AG04449 (cell line): Measurements from ENCODE around the gene BRME1.

Experiments used
- CTCF ChIA-PET: fragments of 350-600 bp; formaldehyde crosslinking; extraction: SDS; loops from one replicate; lab custom pipeline; 2021; ENCODE audit warnings: antibody characterized with exemption; lab: Yijun Ruan, JAX
- POLR2A ChIA-PET: fragments of 400-600, 350-600 bp; formaldehyde crosslinking; extraction: SDS; loops from one replicate; lab custom pipeline; 2020; ENCODE audit warnings: antibody characterized with exemption, inconsistent platforms; lab: Yijun Ruan, JAX
- DNase-seq: peaks from one replicate; pipeline ENCODE4 v3.0.0-alpha.2; 2010; ENCODE audit warnings: low read depth, low spot score
- H3K4me3 ChIP-seq: 2 replicates; pipeline ENCODE4 v1.5.1; 2011; ENCODE audit warnings: low read depth, mild to moderate bottlenecking, control low read depth, low read length
- TF ChIP-seq, protein P1 (sequence below): IDR thresholded peaks from one replicate; pipeline ENCODE4 v1.5.1; 2011; ENCODE audit warnings: mild to moderate bottlenecking, moderate library complexity, low read length, control low read depth, inconsistent platforms; ENCODE audit not compliant: insufficient read depth; ENCODE audit errors: missing control alignments

The BRME1 gene

DNA sequence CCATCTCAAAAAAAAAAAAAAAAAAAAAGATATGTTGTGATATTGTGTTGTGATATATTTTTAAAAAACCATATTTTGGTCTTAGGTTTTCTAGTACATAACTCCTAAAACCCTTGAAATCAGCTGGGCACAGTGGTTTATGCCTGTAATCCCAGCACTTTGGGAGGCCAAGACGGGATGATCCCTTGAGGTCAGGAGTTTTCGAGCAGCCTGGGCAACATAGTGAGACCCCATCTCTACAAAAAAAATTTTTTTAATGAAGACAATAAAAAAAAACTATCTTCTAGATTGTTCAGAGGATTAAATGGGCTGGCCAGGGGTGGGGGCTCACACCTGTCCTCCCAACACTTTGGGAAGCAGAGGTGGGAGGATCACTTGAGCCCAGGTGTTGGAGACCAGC lies 45.1 kb upstream of the BRME1 start:
- no peak for DNase-seq
- ChIA-PET POLR2A (interaction anchor here (1.0 kb wide), 1 partner anchor 12 kb away, joined by 3 read pairs; the partner anchor contains the start of gene PODNL1), CTCF (interaction anchor here (0.7 to 2.0 kb wide), 2 partner anchors 13 to 70 kb away, joined by 3 to 6 read pairs; partner anchors contain the start of gene PODNL1)
- no peak overlapping the region for H3K4me3 ChIP-seq
- TF ChIP-seq, protein P1, sequence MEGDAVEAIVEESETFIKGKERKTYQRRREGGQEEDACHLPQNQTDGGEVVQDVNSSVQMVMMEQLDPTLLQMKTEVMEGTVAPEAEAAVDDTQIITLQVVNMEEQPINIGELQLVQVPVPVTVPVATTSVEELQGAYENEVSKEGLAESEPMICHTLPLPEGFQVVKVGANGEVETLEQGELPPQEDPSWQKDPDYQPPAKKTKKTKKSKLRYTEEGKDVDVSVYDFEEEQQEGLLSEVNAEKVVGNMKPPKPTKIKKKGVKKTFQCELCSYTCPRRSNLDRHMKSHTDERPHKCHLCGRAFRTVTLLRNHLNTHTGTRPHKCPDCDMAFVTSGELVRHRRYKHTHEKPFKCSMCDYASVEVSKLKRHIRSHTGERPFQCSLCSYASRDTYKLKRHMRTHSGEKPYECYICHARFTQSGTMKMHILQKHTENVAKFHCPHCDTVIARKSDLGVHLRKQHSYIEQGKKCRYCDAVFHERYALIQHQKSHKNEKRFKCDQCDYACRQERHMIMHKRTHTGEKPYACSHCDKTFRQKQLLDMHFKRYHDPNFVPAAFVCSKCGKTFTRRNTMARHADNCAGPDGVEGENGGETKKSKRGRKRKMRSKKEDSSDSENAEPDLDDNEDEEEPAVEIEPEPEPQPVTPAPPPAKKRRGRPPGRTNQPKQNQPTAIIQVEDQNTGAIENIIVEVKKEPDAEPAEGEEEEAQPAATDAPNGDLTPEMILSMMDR = no peak

DNA sequence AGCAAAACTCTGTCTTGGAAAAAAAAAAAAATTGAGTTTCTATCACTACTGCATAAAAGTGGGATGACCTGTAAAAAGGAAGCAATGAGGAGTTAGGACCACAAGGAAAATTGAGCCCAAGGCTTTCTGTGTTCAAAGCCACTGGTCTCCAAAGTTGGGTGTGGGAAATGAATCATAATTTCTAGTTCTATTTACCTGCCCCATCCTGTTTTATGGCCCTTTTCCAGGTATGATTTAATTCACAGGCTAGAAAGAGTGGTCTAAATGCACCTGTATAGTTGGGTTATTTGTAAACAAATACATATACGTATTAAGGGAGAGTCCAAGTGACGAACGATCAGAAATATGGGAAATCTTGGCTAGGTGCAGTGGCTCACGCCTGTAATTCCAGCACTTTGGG lies 40.5 kb upstream of the BRME1 start:
- H3K4me3 ChIP-seq = no peak overlapping the region
- ChIA-PET CTCF (no interaction called here), POLR2A (interaction anchor here (0.6 kb wide), 1 partner anchor 54 kb away, joined by 4 read pairs; no protein-coding TSS in a partner anchor)
- TF ChIP-seq, protein P1 = no peak
- DNase-seq = no peak

DNA sequence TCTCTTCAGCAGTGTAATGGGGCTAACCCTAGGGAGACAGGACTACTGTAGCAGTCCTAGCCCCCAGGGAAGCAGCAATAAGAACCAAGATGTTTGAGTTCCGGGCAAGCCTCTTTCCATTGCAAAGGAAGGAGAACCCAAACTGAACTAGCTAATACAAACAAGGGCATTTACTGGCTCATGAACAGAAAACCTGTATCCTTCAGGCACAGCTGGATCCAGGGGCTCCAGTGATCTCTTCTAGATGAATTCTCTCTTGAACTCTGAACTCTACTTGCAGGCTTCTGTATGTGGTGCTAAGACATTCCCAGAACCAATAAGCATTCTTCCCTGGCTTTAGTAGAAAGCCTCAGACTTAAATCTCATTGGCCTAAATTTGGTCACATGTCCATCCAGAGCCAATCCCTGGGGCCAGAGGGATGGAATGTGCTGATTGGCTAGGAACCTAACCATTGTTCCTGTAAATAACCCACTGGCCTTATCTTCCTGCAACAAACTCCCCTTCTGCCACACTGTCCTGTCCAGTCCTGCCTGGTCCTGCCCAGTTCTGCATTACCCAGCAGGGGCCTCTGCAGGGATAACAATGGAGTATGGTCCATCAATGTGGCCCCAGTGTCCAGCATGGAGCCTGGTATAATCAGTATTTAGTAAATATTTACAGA lies 36.2 kb upstream of the BRME1 start:
- H3K4me3 ChIP-seq = no peak overlapping the region
- DNase-seq = no peak
- ChIA-PET CTCF (interaction anchor here (1.2 to 1.5 kb wide), 2 partner anchors 131 to 133 kb away, joined by 3 read pairs; no protein-coding TSS in a partner anchor), POLR2A (no interaction called here)
- TF ChIP-seq, protein P1 = no peak

DNA sequence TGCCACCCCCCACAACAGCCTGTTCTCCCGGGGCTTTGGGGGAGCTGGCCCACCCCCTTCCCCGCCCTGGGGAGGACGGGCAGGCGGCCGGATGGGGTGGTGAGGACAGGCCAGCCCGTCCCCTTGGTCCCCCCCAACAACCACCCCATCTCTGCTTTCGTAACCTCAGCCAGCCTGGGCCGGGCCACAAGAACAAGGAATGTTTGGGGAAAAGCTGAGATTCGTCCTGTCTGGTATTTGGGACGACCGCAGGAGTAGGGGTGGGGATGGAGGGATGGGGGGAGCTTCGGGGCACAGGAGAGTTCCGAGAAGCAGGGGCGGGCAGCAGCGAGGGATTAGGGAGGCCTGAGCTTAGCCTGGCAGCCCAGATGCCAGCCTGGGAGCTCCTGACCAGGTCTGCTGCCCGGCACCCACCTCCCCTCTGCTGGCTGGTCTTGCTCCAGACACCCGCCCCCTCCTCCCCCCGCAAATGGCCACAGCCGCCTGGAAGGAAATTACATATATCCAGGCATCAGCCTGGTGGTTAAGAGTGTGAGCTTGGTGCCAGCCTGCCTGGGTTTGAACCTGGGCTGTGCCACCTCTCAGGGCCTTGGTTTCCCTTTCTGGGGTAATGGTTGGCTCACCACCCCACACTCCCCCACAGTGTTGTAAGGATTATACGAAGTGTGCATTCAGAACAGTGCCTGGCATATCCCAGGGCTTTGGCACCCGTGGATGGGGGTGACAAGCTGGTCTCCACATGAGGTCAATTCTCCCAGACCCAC lies 32.6 kb upstream of the BRME1 start, which contains the start of gene PODNL1:
TSS of gene PODNL1 (minus strand) at position 117 of the 764 bp plus-strand sequence. CDS start 236 bp downstream, outside the sequence.
- CTCF ChIA-PET = interaction anchor here (0.7 to 1.9 kb wide), 12 partner anchors 9 to 140 kb away, joined by 3 to 11 read pairs (median 4); partner anchors contain the start of genes DCAF15, IL27RA and MISP3
- H3K4me3 ChIP-seq = peak within 1 kb of the TSS; percentile 68
- TF ChIP-seq, protein P1 = no peak
- peak; percentile 47 for DNase-seq
- POLR2A ChIA-PET = interaction anchor here (0.6 to 1.4 kb wide), 7 partner anchors 9 to 118 kb away, joined by 3 to 7 read pairs (median 3); partner anchors contain the start of gene DCAF15

DNA sequence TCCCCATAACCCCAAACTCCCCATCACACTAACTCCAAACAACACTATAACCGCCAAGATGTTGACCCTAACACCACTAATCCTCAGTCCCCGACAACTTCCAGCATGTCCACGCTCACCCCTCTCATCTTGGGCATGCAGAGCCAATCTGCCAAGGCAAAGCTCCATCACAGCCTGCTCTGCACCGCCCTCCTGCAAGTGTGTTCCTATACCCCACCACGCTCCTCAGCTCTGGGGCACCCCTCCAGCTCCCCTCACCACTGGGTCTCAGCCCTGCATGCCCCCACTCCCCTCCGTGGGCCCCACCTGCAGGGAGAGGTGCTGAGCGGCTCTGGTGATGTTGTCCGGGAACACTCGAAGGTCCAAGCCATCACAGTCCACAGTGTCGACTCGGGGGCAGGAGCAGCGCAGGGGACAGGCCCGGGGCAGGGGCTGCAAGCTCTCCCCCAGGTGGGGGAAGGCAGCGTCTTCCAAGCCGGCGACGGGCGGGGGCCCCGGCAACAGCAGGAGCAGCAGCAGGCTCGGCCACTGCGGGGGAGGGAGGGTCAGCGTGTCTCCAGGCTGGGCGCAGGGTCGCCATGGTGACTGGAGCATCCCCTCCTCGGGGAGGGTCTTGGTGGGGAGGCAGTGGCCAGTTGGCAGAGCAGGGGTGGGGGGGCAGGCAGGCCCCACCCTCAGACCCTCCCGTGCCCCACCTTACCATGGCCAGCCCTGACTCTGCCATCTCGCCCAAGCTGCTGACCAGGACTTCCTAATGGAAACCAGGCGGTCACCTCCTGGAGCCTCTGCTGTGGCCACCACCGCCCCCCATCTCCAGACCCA lies 31.8 kb upstream of the BRME1 start:
- ChIA-PET POLR2A (interaction anchor here (0.7 to 1.4 kb wide), 5 partner anchors 8 to 65 kb away, joined by 3 to 7 read pairs (median 3); partner anchors contain the start of gene DCAF15), CTCF (interaction anchor here (1.0 to 1.9 kb wide), 9 partner anchors 9 to 140 kb away, joined by 3 to 11 read pairs (median 5); partner anchors contain the start of genes DCAF15 and IL27RA)
- H3K4me3 ChIP-seq = peak overlapping the region; percentile 68
- DNase-seq = no peak
- TF ChIP-seq, protein P1 = no peak
